T-helper 2 cell treated with Interferon-gamma antibody and Interleukin-4, amounts not matched to agents 5 μg/mL and 100 μg/mL, for 36 hours (primary cell): ENCODE results near the gene ACTA1.

Source experiments
- DNase-seq: peaks from one replicate; pipeline ENCODE4 v3.0.0; 2021; ENCODE audit warnings: low spot score
- H3K27ac Mint-ChIP-seq: one replicate; pipeline ENCODE4 v1.8.0; 2021; ENCODE audit warnings: mild to moderate bottlenecking, mixed read lengths
- H3K27me3 Mint-ChIP-seq: one replicate; pipeline ENCODE4 v1.8.0; 2021; ENCODE audit warnings: low read depth, mixed read lengths
- H3K36me3 Mint-ChIP-seq: one replicate; pipeline ENCODE4 v1.8.0; 2021; ENCODE audit warnings: low read depth, mixed read lengths
- H3K4me1 Mint-ChIP-seq: one replicate; pipeline ENCODE4 v1.8.0; 2021; ENCODE audit warnings: low read depth, mixed read lengths
- H3K4me3 Mint-ChIP-seq: one replicate; pipeline ENCODE4 v1.8.0; 2022; ENCODE audit warnings: mild to moderate bottlenecking, moderate library complexity, mixed read lengths
- H3K9me3 Mint-ChIP-seq: one replicate; pipeline ENCODE4 v1.8.0; 2021; ENCODE audit warnings: mixed read lengths

ACTA1 gene

DNA sequence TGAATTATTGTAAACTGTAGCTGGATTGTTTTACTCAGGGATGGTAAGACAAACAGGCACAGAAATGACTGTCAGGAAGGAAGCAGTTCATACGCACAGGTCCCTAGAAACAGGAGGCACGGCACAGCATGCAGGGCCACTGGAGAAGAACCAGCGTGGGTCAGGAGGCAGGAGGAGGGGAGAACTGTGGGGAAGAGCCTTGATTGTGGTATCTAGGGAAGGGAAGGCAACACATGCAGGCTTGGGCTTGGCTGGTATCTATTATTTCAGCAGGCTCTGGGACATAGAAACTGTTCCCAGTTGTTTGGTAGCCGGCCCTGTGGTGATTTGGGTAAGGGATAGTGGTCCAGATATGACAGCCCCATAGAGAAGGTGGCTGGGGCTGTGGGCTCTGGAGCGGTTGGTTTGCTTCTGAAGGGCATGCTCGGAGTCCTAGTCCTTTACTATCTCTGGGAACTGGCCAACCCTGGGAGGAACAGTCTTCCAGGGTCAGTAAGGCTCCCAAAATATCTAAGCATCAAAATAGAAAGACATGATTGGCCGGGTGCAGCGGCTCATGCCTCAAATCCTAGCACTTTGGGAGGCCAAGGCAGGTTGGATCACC lies 47.9 kb downstream of the ACTA1 start:
- Mint-ChIP-seq H3K36me3 (no peaks in the 10 kb centered on the region), H3K27me3 (peaks cover 18% of the 10 kb centered on the region), H3K4me3 (no peak overlapping the region), H3K27ac (no peak overlapping the region), H3K9me3 (no peaks in the 10 kb centered on the region), H3K4me1 (no peaks in the 10 kb centered on the region)
- no peak for DNase-seq

GRCh38 chr1:229384822-229385221 lies 49.1 kb downstream of the ACTA1 start:
- Mint-ChIP-seq H3K36me3 (no peaks in the 10 kb centered on the region), H3K9me3 (no peaks in the 10 kb centered on the region), H3K4me3 (no peak overlapping the region), H3K4me1 (no peaks in the 10 kb centered on the region), H3K27me3 (peaks cover 24% of the 10 kb centered on the region), H3K27ac (no peak overlapping the region)
- no peak for DNase-seq

DNA sequence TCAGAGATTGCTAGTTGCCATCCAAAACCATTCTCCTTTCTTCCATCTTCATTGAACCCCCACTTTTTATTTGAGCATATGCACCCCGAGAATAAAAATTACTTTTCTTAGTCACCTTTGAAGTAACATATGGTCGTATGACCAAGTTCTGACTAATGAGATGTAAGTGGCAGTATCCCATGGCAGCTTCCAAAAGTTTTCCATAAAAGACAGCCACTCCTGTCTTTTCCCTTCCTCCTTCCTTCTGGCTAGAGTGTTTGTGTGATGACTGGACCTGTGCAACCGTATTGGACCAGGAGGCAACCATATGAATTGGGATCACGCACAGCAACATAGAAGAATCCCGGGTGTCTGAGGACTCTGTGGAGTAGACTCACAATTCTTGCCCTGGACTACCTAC lies 49.9 kb downstream of the ACTA1 start:
- no peaks in the 10 kb centered on the region for H3K36me3 Mint-ChIP-seq
- H3K4me3 Mint-ChIP-seq = no peak overlapping the region
- no peak for DNase-seq
- no peaks in the 10 kb centered on the region for H3K9me3 Mint-ChIP-seq
- no peaks in the 10 kb centered on the region for H3K4me1 Mint-ChIP-seq
- H3K27ac Mint-ChIP-seq = no peak overlapping the region
- peaks cover 25% of the 10 kb centered on the region for H3K27me3 Mint-ChIP-seq

DNA sequence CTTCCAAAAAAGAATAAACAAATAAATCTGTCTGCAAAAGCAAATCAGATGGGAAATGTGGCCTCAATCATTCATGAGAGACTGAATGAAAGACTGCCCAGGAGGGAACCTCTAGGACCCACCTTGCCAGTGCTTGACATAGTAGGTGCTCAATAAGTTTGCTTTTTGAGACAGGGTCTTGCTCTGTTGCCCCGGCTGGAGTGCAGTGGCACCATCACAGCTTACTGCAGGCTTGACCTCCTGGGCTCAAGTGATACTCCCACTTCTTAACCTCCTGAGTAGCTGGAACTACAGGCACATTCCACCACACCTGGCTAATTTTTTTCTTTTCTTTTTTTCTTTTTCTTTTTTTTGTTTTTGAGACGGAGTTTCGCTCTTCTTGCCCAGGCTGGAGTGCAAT lies 50.7 kb downstream of the ACTA1 start:
- Mint-ChIP-seq H3K36me3 (no peaks in the 10 kb centered on the region), H3K4me3 (no peak overlapping the region), H3K9me3 (no peaks in the 10 kb centered on the region), H3K4me1 (no peaks in the 10 kb centered on the region), H3K27me3 (peaks cover 24% of the 10 kb centered on the region), H3K27ac (no peak overlapping the region)
- no peak for DNase-seq
